Esophagus muscularis mucosa (tissue), 4 donors: ENCODE data around the gene THG1L. TPM values are rescaled to one million over a fixed set of nuclear protein-coding genes. Genes with fewer than 3 reads are reported as not detected.

Experiments
- DNase-seq: peaks from one replicate; pipeline ENCODE4 v3.0.0-alpha.2; 2017; ENCODE audit errors: extremely low spot score
- H3K27ac ChIP-seq, 4 donors: fragments of 200-600 bp; sonication (generic); replicated peaks in 1 of 4; 1 replicate in 3 of 4; 2 replicates in 1 of 4; pipeline ENCODE4 v1.5.1; 2016 to 2019; ENCODE audit warnings: mild to moderate bottlenecking in 1 of 4
- H3K27me3 ChIP-seq, 4 donors: fragments of 200-600 bp; sonication (generic); one replicate each; pipeline versions ENCODE4 v1.5.1 to v1.6.0; 2016 to 2019
- H3K36me3 ChIP-seq, 4 donors: fragments of 200-600 bp; sonication (generic); one replicate each; pipeline ENCODE4 v1.5.1; 2016 to 2019
- H3K4me1 ChIP-seq, 4 donors: fragments of 200-600 bp; sonication (generic); one replicate each; pipeline ENCODE4 v1.5.1; 2016 to 2019
- H3K4me3 ChIP-seq, 4 donors: fragments of 200-600 bp; sonication (generic); 1 replicate in 2 of 4; 2 replicates in 2 of 4; pipeline ENCODE4 v1.5.1; 2016 to 2019; ENCODE audit warnings: mild to moderate bottlenecking in 4 of 4, moderate library complexity in 1 of 4
- H3K9me3 ChIP-seq, 4 donors: fragments of 200-600 bp; sonication (generic); 1 replicate in 3 of 4; 2 replicates in 1 of 4; pipeline ENCODE4 v1.5.1; 2016 to 2019
- EP300 ChIP-seq: sonication (generic); formaldehyde crosslinking; IDR thresholded peaks from one replicate; pipeline ENCODE4 v1.6.1; 2017; ENCODE audit warnings: antibody characterized with exemption
- POLR2A ChIP-seq: fragments of 450-650 bp; IDR thresholded peaks from one replicate; pipeline ENCODE4 v1.6.1; 2017; ENCODE audit warnings: antibody characterized with exemption, moderate library complexity, mild to moderate bottlenecking, low read depth
- POLR2AphosphoS5 ChIP-seq, 2 donors: sonication (generic); formaldehyde crosslinking; IDR thresholded peaks; one replicate each; pipeline ENCODE4 v1.6.1; 2017; ENCODE audit warnings: antibody characterized with exemption in 2 of 2
- WGBS: methylation state at CpG from one replicate; pipeline ENCODE4 v1.1.5; 2018; 5-methylcytosine and 5-hydroxymethylcytosine counted together
- intact Hi-C: fragments of 100-400 bp; cut with DNase I; formaldehyde crosslinking; loops from one replicate; pipeline ENCODE4 v1.15.1; 2023
- total RNA-seq, 4 donors: library from RNA; depleted of rRNA; stranded (reverse); fragments of >200 nt; gene quantifications; one replicate each; pipeline versions ENCODE4 v1.1.0 to v1.2.1, GENCODE V29; 2016
- TF ChIP-seq, protein P1 (sequence below), 3 experiments: fragments of 200-600 bp in 2 of 3; fragments of 450-650 bp in 1 of 3; sonication (generic) in 2 of 3; IDR thresholded peaks; one replicate each; pipeline ENCODE4 v1.5.1; 2017 to 2019; ENCODE audit warnings: antibody characterized with exemption in 3 of 3, mild to moderate bottlenecking in 2 of 3, moderate library complexity in 1 of 3

Gene THG1L
- total RNA-seq, 4 donors from 2014 or later = 14.1 to 22.7 (median 20.7) TPM

DNA sequence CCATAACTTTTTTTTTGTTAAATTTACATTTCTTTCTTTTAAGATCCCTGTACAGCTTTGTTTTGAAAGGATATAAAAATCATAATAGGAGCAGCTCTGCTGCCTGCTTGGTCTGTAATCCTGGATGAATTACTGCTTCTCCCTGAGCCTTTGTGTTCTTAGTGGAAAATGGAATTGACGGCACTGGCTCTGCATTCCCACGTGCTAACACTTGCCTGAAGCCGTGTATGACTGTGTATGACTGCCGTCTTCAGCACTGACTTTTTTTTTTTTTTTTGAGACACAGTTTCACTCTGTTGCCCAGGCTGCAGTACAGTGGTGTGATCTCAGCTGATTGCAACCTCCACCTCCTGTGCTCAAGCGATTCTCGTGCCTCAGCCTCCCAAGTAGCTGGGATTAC is 4.8 kb downstream of the THG1L start:
- intact Hi-C loops = no loop called here
- Histone ChIP-seq H3K27me3 (no peaks in the 10 kb centered on the region), H3K36me3 (peaks cover 32 to 77% (median 57%) of the 10 kb centered on the region in 4 donors), H3K4me1 (peaks cover 6 to 9% (median 8%) of the 10 kb centered on the region in 4 donors), H3K4me3 (no peak overlapping the region), H3K27ac (no peak overlapping the region), H3K9me3 (no peaks in the 10 kb centered on the region)
- DNase-seq = no peak
- TF ChIP-seq POLR2A = no peak
- no peak for TF ChIP-seq POLR2AphosphoS5 (IDR thresholded peaks at IDR 0.05)
- TF ChIP-seq, protein P1, sequence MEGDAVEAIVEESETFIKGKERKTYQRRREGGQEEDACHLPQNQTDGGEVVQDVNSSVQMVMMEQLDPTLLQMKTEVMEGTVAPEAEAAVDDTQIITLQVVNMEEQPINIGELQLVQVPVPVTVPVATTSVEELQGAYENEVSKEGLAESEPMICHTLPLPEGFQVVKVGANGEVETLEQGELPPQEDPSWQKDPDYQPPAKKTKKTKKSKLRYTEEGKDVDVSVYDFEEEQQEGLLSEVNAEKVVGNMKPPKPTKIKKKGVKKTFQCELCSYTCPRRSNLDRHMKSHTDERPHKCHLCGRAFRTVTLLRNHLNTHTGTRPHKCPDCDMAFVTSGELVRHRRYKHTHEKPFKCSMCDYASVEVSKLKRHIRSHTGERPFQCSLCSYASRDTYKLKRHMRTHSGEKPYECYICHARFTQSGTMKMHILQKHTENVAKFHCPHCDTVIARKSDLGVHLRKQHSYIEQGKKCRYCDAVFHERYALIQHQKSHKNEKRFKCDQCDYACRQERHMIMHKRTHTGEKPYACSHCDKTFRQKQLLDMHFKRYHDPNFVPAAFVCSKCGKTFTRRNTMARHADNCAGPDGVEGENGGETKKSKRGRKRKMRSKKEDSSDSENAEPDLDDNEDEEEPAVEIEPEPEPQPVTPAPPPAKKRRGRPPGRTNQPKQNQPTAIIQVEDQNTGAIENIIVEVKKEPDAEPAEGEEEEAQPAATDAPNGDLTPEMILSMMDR (IDR thresholded peaks at IDR 0.05) = no peak
- TF ChIP-seq EP300 = no peak
- WGBS = 88% methylated on average over 6 of the region's 6 CpGs

DNA sequence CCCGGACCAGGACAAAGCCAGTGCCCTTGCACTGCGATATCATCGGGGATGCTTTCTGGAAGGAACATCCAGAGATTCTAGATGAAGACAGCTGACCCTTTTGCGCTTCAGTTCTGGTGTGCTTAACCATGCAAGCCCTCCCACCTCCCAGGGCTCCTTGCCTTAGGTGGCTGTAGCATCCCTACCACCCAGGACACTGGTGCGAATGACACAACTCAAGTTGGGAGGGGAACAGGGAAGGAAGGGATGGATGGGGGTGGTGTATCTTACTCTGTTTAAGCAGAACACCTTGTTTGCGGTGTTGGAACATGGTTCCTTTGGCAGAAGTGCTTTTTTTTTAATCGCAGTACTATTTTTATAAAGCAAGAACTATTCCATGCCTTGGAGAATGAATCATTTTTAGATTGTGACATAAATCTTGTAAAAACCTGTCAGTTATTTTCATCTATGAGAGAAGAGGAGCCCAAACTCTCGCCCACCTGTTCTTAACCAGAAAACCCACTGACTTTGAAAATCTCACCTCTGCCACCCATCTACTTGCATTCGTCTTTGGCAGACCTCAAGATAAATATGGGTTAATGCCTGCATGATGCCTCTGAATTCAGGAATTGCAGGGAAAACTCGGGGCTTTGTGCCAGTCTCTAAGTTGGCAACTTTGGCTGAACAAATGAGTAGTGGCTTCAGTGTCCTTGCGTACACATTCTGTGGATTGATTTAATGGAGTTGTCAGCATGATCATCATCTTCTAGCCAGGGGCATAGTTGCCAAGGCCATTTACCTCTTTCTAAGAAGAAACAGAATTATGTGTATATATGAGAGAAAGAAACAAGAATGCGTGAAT is 8.4 kb downstream of the THG1L start:
- peaks cover 31 to 57% (median 43%) of the 10 kb centered on the region in 4 donors for H3K36me3 ChIP-seq
- intact Hi-C loops = loop anchor here (10.0 kb wide), 2 partner anchors 175 to 375 kb away; no protein-coding TSS in a partner anchor

DNA sequence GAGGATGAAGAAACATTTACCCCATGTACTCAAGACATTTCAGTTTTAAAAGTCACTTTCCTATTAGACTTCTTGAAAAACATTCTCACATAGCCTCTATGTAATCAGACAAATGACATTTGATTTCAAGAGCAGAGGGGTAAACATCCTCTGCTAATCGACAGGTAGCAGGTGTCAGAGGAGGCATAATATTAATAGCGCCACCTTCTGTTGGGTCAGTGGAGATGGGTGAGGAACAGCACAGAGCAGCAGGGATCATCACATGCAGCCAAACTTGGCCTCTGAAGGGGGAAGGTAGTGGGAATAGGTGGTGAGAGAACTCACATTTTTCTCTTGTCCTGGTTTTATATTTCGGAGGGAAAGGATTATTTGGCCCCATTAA is 9.0 kb downstream of the THG1L start:
- 53% methylated on average over 3 of the region's 3 CpGs for WGBS
- TF ChIP-seq EP300 = no peak
- TF ChIP-seq, protein P1 (IDR thresholded peaks at IDR 0.05) = peak in 2 of 3 experiments; percentile 21 to 43

More for the DNA sequence above, 8.4 kb downstream of the THG1L start:
- Histone ChIP-seq H3K27ac (no peak overlapping the region), H3K4me1 (peaks cover 6 to 10% (median 8%) of the 10 kb centered on the region in 4 donors), H3K27me3 (no peaks in the 10 kb centered on the region), H3K9me3 (no peaks in the 10 kb centered on the region), H3K4me3 (no peak overlapping the region)
- WGBS = 86% methylated on average over 12 of the region's 12 CpGs
- TF ChIP-seq POLR2AphosphoS5 (IDR thresholded peaks at IDR 0.05) (no peak), EP300 (no peak), POLR2A (no peak)
- TF ChIP-seq, protein P1 (IDR thresholded peaks at IDR 0.05) = no peak
- peak; percentile 68 for DNase-seq

DNA sequence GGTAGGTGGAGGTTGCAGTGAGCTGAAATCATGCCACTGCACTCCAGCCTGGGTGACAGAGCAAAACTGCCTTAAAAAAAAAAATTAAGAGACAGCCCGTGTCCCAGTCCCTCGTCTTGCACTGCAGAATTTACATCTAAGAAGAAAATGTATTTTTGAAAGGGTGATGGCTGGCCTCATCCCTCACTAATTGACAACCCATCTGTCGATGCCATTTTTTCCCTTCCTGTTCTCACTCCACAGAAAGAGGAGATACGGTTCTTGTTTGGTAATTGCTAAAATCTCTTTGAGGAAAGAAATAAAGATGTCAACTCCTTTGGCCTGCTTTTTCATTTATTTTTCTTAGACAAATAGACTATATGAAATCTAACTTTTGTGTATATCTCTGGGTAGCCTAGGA is 9.9 kb downstream of the THG1L start:
- Histone ChIP-seq H3K4me3 (no peak overlapping the region), H3K4me1 (peaks cover 11 to 25% (median 22%) of the 10 kb centered on the region in 4 donors), H3K36me3 (peaks cover 18 to 42% (median 31%) of the 10 kb centered on the region in 4 donors), H3K27ac (no peak overlapping the region), H3K27me3 (no peaks in the 10 kb centered on the region), H3K9me3 (no peaks in the 10 kb centered on the region)
- WGBS = 70% methylated on average over 4 of the region's 4 CpGs
- no peak for DNase-seq
- intact Hi-C loops = loop anchor here (10.0 kb wide), 2 partner anchors 176 to 376 kb away; no protein-coding TSS in a partner anchor
- TF ChIP-seq POLR2AphosphoS5 (IDR thresholded peaks at IDR 0.05) = no peak

More for the DNA sequence above, 9.0 kb downstream of the THG1L start:
- no peak for DNase-seq
- no peaks in the 10 kb centered on the region for H3K9me3 ChIP-seq
- peaks cover 11 to 16% (median 13%) of the 10 kb centered on the region in 4 donors for H3K4me1 ChIP-seq
- peaks cover 25 to 51% (median 40%) of the 10 kb centered on the region in 4 donors for H3K36me3 ChIP-seq
- intact Hi-C loops = loop anchor here (10.0 kb wide), 2 partner anchors 175 to 375 kb away; no protein-coding TSS in a partner anchor
- no peaks in the 10 kb centered on the region for H3K27me3 ChIP-seq
- H3K4me3 ChIP-seq = no peak overlapping the region
- H3K27ac ChIP-seq = no peak overlapping the region
